Epidermal melanocyte (primary cell): Measurements from ENCODE around the gene DYNC1I1.
A peak's percentile ranks its signal among the peaks of the same experiment; 100 is the strongest.

Experiments used
- DNase-seq: peaks from one replicate; pipeline ENCODE4 v3.0.0; 2011; ENCODE audit warnings: low spot score; ENCODE audit not compliant: insufficient read length

DYNC1I1 gene

DNA sequence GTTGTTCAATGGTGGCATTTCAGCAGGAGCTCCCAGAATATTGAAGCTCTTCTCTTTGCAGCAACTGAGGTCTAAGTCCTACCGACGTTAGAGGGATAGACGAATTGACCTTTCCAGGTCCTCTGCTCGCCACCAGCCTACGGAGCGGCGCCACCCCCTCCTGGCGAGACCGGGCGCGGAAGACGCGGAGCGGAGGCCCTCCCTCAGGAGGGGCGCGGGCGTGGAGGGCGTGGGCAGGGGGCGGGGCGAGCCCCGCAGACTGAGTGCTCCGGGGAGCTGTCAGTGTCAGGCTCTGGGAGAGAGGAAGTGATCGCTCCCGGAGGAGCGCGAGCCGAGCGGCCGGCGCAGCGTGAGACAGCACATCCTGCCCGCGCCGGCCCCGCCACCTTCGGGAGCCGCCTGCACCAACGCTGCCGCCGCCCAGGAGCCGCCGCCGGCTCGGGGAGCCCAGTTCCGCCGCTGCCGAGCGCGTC, at the start of gene DYNC1I1:
TSS of gene DYNC1I1 (plus strand) at position 257 of the 473 bp plus-strand sequence. CDS start 32,176 bp downstream, outside the sequence.
- DNase-seq = peak; percentile 69

DNA sequence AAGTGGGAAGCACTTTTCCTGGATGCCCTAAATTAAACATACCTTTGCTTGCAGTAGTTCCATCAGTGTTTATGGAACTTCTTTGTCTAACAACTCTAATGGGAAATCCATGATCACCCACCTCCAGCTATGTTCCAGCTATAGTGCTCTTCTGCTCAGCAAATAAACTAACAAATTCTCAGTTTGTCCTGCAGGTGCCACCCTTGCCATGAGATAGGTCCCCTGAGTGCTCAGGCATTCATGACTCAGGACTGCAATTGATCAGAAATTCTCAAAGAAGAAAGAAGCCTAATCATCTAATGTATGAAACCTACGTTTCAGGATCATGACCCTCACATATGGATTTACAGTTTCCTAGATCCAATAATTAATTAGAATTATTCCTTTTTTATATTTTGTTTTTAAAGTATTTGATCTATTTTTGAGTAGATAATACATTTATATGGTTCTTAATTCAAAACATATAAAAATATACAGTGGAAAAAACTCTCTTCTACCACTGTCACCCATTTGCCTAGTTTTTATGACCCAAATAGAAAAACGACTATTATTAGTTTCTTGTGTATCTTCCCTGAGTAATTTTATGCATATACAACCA, 48.7 kb upstream of the DYNC1I1 start:
- DNase-seq = peak; percentile 29

DNA sequence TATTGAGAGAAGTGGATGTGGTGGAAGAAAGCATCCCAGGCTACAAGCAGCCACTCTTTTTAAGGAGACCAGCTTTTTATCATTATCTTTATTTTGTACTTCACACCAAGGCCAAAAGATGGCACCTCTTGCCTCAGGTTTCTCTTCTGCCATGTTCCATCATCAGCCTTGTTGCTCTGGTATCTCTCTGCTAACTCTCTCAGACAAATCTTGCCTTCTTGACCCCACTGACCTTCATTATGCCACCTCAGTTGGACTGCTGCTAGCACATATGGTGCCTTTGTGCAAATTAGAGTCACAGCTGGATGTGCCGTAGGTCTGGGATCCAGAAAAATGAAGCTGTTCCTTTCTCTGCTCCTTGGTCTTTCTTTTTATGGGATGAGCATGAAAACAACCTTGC, 47.1 kb upstream of the DYNC1I1 start:
- no peak for DNase-seq

DNA sequence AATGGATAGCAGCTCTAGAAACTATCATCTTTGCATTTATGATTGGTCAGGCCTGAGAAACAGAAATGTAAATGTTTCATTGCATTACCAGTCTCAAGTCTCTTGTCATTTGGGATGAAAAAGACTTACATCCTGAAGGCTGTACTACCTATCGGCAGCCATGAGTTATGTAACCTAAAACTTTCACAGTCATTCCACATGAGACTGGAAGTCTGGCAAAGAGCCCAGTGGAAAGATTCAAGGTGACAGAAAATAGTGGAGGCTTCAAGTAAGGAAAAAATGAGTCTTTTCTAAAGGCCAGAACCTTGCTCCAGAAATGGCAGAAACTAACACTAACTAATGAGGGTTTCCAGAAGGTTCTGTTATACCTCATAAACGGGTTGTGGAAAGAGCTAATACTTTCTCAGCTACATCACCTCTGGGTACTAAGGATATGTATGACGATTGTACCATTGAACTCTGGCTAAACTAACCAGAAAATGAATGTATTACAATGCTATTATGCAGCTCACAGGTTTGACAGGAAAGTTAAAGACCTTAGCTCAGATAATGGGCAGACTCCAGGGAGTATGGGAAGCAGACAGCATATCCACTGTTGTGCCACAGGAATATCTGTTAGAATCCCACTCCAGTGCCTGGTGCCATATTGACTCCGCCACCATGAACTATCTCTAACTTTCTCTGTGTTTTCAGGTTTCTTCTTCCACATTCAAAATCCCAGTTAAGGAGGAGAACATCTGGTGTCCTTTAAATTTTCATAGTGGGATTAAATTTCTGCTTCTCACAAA, 41.7 kb upstream of the DYNC1I1 start:
- DNase-seq = no peak

DNA sequence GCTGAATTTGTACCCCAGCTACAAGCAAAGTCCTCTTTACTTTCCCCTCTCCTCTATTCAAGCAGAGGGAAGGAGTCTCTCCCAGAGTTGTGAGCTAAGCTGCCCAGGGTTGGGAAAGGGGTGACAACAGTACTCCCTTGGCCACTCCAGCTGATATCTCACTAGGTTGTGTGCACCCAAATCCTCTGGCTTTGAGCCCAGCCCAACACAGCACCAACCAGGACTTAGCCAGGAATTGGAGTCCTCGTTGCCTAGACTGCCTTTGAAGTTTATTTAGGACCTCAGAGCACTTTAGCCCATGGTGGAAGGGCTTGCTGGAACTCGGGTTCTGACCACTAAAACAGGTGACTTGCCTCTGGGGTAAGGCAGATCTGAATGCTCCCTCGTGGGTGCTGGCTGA, 35.7 kb upstream of the DYNC1I1 start:
- no peak for DNase-seq

DNA sequence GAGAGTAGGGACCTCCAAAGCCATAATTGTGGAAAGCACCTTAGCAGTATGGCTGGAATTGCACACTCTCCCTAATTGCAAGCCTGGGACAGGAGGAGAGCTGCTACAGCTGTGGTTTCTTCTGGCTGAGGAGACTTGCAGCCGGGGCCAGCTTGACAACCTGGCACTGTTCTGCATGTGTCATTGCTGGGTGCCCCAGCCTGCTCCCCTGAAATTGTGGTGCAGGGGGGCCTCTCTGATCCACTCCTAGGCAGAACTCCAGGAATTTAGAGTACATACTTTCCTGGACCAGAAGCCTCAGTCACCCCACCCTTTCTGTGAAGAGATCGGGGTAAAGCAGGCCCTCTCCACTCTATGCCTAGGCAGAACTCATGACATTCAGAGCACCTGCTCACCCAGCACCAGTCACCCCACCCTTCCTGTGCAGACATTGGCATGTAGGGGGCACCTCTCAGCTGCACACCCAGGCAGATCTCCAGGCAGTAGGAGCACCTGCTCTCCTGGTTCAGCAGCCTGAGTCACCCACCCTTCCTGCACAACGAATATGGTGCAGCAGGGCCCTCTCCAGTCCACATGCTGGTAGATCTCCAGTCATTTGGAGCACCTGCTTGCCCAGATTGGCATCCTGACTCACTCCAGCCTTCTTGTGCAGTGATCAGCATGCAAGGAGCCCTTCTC, 34.4 kb upstream of the DYNC1I1 start:
- DNase-seq = no peak

DNA sequence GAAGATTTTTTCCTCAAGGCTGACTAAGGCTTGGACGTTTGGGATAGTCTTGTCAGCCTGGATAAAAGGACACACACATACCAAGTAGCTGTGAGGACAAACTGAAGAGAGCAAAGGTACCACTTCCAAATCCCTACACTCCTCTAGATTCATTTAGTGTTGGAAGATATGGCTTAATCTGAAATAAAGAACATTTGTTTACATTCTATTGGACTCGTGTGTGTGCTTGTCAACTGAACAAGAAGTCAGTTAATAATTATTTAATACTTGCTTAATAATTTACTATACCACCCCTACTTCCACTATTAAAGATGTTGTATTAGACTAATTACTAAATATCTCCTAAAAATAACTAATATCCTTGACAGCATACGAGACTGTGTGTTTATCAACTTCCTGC, 23.3 kb upstream of the DYNC1I1 start:
- no peak for DNase-seq

DNA sequence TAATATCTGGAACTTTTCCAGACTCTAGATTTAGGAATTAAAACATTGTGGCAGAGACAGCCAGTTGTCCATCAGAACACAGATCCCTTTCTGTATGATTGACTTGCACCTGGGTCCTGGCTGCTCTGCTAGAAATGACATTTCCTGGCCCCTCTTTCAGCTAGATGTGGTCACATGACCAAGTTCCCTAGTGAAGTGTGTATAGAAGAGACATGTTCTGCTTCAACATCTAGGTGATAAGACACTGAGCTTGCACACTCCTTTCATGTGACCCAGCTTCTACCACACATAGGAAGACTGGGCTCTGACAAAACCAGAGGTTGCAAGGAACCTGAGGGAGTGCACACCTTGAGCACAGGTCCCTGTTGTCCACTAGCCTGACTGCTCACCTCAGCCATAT, 22.8 kb upstream of the DYNC1I1 start:
- no peak for DNase-seq

DNA sequence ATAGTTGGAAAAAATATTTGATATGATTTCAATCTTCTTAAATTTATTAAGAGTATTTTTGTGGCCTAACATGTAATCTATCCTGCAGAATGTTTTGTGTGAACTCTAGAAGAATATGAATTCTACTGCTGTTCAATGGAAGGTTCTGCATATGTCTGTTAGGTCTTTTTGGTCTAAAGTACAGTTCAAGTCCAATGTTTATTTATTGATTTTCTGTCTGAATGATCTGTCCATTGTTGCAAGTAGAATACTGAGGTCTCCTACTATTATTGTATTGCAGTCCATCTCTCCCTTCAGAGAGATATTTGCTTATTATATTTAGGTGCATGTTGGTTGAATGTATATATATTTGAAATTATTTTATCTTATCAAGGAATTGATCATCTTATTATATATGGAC, 18.9 kb upstream of the DYNC1I1 start:
- DNase-seq = no peak

DNA sequence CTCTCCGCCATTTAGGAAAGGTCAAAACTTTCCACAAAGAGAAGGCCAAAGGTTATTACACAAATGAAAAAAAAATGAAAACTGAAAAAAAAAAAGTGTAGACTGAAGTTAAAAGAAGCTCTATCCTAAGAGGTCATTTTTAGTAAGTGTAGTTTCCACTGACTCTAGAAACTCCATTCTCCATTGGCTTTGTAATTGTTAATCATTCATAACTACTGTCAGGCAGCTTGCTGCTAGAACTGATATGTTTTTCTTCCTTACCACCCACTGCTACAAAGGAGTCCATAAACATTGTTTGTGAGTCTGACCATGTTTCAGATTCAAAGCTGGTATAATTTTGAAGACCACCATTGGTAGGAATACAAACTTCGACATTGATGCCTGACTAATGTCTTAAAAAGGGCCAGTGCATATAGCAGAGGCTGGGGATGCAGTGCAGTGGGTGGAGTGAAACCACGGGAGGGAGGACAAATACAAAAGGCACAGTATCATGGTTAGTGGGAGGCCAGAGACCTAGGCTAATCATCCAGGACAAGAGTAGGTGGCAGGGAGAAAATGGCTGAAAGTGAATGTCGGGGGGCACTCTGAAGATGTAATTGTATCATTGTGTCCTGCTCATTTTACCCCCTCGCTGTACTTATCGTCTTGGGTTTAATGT, 16.9 kb upstream of the DYNC1I1 start:
- no peak for DNase-seq

DNA sequence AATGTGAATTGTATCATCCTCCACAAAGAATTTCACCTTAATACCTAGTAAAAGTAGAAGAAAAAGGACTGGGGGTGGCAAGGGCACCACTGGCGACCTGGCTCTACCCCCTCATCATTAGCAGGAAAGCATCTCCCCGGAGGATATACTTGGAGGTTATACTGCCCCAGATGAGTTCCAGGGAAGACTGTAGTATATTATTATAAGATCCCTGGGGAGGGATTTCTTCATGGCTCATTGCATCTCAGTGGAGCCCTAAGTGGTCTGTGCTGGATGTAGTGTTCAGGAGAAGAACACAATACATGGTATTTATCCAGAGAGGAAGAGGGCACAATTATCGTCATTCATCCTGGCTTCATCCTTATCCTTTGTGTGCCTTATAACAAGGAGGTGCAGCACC, 14.2 kb upstream of the DYNC1I1 start:
- no peak for DNase-seq

DNA sequence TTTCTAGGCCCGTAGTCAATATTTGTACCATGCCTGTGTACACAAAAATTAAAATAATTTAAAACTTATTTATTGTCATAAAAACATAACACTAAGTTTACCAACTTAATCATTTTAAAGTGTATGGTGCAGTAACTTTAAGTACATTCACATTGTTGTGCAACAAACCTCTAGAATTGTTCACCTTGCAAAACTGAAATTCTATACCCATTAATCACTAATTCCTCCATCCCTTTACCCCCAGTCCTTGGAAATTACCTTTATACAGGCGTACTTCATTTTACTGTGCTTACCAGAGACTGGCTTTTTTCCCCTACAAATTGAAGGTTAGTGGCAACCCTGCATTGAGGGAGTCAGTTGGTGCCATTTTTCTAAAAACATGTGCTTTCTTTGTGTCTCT, 6.3 kb upstream of the DYNC1I1 start:
- DNase-seq = no peak

DNA sequence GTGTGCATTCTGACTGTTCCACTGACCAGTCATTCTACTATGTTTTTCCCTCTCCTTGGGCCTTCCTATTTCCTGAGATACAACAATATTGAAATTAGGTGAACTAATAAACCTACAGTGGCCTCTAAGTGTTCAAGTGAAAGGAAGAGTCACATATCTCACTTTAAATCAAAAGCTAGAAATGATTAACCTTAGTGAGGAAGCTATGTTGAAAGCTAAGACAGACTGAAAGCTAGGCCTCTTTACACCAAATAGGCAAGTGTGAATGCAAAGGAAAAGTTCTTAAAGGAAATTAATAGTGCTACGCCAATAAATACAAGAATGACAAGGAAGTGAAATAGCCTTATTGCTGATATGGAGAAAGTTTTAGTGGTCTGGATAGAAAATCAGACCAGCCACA, 5.7 kb upstream of the DYNC1I1 start:
- DNase-seq = no peak

DNA sequence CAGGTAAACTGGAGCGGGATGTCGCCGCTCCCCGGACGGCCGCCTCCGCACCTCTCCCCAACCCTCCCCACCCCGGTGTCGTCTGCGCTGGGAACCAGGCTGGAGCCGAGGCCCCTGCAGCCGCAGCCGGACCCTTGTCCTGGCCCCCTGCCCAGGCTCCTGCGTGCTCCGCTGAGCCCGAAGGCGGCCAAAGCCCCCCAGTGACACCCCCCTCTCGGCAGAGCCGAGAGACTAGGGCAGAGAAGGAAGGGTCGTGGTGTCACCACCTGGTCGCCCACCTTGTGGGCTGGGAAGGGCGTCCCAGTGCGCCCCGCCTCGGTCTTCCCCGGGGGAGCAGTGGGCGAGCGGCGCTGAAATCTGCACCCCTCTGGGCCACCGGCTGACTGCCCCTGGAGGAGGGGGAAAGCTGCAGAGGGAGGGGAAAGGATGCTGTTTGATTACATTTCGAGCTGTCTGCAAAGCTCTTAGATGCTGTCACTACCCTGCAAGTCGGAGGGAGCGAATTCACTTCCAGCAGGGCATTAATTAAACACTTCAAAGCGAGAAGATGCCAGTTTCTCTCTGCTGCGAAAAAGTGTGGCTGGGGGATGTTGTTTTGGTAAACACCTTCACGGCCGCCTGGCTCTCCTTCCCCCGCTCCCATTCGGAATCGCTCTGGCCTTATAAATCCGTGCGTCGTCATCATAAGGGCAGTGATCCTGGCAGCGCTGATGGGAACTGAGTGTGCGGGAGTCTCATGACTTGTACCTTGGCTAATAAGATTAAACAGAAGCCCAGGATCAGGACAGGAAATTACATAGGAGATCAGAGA, 622 bp downstream of the DYNC1I1 start:
- no peak for DNase-seq

DNA sequence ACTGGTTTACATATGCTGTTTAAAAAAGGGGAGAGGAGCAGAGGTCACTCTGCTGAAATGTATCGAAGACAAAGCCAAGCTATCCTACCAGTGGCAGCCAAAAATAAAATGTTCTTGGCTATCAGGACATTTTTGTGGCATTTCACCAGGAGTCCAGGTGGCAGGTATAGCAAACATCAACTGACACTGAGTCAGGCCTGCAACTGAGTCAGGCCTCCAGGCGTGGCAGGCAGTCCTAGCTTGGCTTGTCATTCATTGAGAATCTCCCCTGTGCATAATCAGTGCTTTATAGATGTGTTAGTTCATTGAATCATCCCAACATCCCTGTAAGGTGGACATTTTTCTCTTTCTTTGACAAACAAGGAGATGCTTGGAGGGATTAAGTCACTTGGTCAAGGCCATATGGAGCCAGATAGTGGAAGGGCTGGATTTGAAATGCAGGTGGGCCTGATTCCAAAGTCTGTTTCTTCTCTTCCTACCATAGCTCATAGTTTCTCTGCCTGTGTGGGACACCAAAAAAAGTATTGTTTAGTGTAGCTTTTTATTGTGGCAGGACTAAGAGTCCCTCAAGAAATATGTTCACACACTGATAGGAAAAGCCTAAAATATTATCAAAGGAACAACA, 4.3 kb downstream of the DYNC1I1 start:
- DNase-seq = no peak

DNA sequence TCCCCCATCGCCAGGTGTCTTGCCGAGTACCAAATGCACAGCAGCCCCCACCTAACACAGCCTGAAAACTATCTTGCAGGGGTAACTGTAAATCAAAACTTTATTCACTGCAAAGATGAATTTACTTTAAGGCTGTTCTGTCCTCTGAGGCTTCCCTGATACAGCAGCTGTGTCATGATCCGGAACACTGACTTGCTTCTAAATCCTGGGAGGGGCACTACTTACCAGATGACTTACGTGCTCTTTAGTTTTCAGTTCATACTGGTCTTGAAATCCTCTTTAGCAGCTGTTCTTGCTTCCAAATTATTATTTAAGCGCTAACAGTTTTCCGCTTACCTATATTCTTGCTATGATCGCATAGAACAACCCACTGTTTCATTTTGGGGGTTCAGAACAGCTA, 4.9 kb downstream of the DYNC1I1 start:
- DNase-seq = no peak

DNA sequence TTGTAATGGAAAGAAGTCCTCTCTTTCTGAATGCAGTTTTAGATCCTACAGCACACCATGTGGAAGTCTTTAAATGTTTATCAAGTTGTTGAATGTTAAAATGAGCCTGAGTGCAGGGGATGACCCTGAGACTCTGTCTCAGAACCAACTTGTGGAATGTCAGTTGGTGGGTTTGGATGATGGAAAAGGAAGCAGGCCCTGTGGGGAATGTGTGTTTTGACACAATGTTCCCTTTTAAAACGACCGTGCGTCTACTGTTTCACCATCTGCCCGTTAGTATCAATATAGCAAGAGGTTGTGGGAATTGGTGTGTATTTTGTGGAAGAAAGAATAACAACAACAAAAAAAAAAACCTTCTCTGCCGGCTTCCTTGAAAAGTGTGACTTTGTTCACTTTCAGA, 8.3 kb downstream of the DYNC1I1 start:
- DNase-seq = no peak

DNA sequence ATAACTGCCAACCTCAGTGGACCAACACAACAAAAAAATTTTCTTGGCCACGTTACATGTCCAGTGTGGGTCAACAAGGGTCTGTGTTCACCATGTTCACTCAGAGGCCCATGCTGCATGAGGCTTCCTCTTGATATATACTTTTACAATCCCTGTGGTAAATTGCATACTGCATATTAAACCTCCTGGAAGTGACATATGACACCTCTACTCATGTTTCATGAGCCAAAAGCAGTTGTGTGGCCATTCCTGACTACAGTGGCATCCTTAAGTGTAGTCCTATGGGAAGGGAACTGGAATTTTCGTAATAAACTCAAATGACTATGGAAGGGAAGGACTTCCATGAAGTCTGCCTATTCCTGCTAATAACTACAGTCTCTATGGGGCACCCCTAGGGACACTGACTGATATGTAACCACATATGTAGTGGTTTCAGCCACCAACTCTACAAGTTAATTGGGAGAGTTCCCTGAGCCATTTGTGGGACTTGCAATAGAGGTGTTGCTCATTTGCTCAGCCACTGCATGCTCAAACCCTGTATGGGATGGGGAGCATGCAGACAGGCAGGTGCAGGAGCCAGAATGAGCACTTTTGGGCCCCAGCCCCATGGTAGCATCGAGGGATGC, 9.7 kb downstream of the DYNC1I1 start:
- DNase-seq = no peak

DNA sequence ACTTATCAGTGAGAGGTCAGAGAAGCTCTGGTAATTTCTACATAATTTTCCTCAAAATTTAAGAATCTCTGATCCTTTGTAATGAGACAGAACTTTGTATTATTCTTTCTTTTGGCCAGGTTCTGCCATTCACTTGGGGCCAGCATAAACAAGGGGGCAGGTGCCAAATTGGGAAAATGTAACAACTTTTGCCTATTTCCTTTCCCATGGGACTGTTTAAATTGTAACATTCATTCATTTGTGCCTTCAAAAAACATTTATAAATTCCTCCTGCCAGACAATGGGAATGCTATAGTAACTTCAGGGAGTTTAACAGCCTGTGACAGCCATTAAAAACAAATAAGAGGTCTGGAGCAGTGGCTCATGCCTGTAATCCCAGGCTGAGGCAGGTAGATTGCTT, 12.4 kb downstream of the DYNC1I1 start:
- DNase-seq = no peak

DNA sequence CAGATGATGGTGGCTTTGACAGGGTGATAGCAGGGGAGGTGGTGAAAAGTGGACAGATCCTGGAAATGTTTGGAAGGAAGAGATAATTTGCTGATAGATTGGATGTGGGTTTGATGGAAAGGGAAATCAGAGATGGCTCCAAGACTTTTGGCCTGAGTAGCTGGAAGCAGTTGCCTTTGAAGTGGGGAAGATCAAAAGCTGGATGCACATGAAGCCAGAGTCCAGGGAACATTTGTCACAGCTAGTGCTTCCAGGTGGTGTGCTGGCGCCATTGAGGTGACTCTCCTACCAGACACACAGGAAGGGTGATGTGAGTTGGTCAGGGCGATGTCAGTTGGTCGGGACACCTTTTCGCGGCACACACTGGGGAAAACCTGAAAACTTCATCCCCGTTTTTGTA, 15.9 kb downstream of the DYNC1I1 start:
- DNase-seq = no peak
